Mesothelial cell of epicardium (in vitro differentiated cells): Measurements from ENCODE around the gene SNED1. TPM values are rescaled to one million over a fixed set of nuclear protein-coding genes. Genes with fewer than 3 reads are reported as not detected.

Source experiments
- DNase-seq, 2 experiments: peaks; one replicate each; pipeline ENCODE4 v3.0.0; 2021; ENCODE audit warnings: low spot score in 2 of 2; ENCODE audit not compliant: unreplicated experiment in 2 of 2
- H3K27ac Mint-ChIP-seq: 2 replicates; pipeline ENCODE4 v1.8.0; 2021; ENCODE audit warnings: mixed read lengths
- H3K27me3 Mint-ChIP-seq: 2 replicates; pipeline ENCODE4 v1.8.0; 2021; ENCODE audit warnings: low read depth, mixed read lengths
- H3K36me3 Mint-ChIP-seq: 2 replicates; pipeline ENCODE4 v1.8.0; 2021; ENCODE audit warnings: mixed read lengths
- H3K4me1 Mint-ChIP-seq: 2 replicates; pipeline ENCODE4 v1.8.0; 2021; ENCODE audit warnings: mixed read lengths
- H3K4me3 Mint-ChIP-seq: 2 replicates; pipeline ENCODE4 v1.8.0; 2021; ENCODE audit warnings: mild to moderate bottlenecking, moderate library complexity, mixed read lengths
- H3K9me3 Mint-ChIP-seq: 2 replicates; pipeline ENCODE4 v1.8.0; 2021; ENCODE audit warnings: mixed read lengths
- CTCF ChIP-seq: fragments of 200-600 bp; sonication (generic); IDR thresholded peaks from one replicate; pipeline ENCODE4 v1.5.0; 2021; ENCODE audit warnings: antibody characterized with exemption; ENCODE audit not compliant: unreplicated experiment
- total RNA-seq: library from RNA; stranded (reverse); gene quantifications from 3 replicates; pipeline ENCODE4 v1.2.1, GENCODE V29; 2021

Gene SNED1
- total RNA-seq, 1 donor from 2014 or later: 9.4 TPM

GRCh38 chr2:241043581-241043980 lies 45.2 kb downstream of the SNED1 start:
- TF ChIP-seq CTCF: no peak
- H3K36me3 Mint-ChIP-seq: no peaks in the 10 kb centered on the region
- no peak overlapping the region for H3K4me3 Mint-ChIP-seq
- H3K27ac Mint-ChIP-seq: no peak overlapping the region
- DNase-seq: no peak
- H3K9me3 Mint-ChIP-seq: peaks cover 17% of the 10 kb centered on the region
- H3K27me3 Mint-ChIP-seq: peaks cover 60% of the 10 kb centered on the region
- H3K4me1 Mint-ChIP-seq: no peaks in the 10 kb centered on the region

GRCh38 chr2:241047253-241048010 lies 49.0 kb downstream of the SNED1 start:
- H3K4me3 Mint-ChIP-seq: no peak overlapping the region
- no peak for TF ChIP-seq CTCF
- no peak overlapping the region for H3K27ac Mint-ChIP-seq
- DNase-seq: no peak
- H3K9me3 Mint-ChIP-seq: peaks cover 17% of the 10 kb centered on the region
- H3K36me3 Mint-ChIP-seq: no peaks in the 10 kb centered on the region
- H3K4me1 Mint-ChIP-seq: no peaks in the 10 kb centered on the region
- H3K27me3 Mint-ChIP-seq: peaks cover 37% of the 10 kb centered on the region

- H3K36me3 Mint-ChIP-seq: no peaks in the 10 kb centered on the region
- TF ChIP-seq CTCF: no peak
- no peaks in the 10 kb centered on the region for H3K4me1 Mint-ChIP-seq
- H3K9me3 Mint-ChIP-seq: peaks cover 17% of the 10 kb centered on the region
- no peak overlapping the region for H3K4me3 Mint-ChIP-seq
- peaks cover 28% of the 10 kb centered on the region for H3K27me3 Mint-ChIP-seq
- no peak overlapping the region for H3K27ac Mint-ChIP-seq
- no peak for DNase-seq
Measured at GRCh38 chr2:241048149-241048948, 49.9 kb downstream of the SNED1 start.

- Mint-ChIP-seq H3K4me1 (no peaks in the 10 kb centered on the region), H3K9me3 (peaks cover 17% of the 10 kb centered on the region), H3K4me3 (no peak overlapping the region), H3K27ac (no peak overlapping the region), H3K36me3 (no peaks in the 10 kb centered on the region), H3K27me3 (peaks cover 24% of the 10 kb centered on the region)
- DNase-seq: no peak
- no peak for TF ChIP-seq CTCF
Measured at GRCh38 chr2:241048949-241049343, 50.5 kb downstream of the SNED1 start.

- H3K27ac Mint-ChIP-seq: no peak overlapping the region
- H3K36me3 Mint-ChIP-seq: no peaks in the 10 kb centered on the region
- H3K27me3 Mint-ChIP-seq: peaks cover 29% of the 10 kb centered on the region
- H3K4me3 Mint-ChIP-seq: no peak overlapping the region
- peak; percentile 51 to 82 for DNase-seq
- TF ChIP-seq CTCF: no peak
- H3K9me3 Mint-ChIP-seq: peaks cover 15% of the 10 kb centered on the region
- no peaks in the 10 kb centered on the region for H3K4me1 Mint-ChIP-seq
Measured at GRCh38 chr2:241049739-241050623, 51.6 kb downstream of the SNED1 start.
